CD8-positive, alpha-beta memory T cell (primary cell): ENCODE results near the gene EIF4EBP3. TPM values are rescaled to one million over a fixed set of nuclear protein-coding genes. Genes with fewer than 3 reads are reported as not detected.
A peak's percentile ranks its signal among the peaks of the same experiment; 100 is the strongest.

ENCODE experiments used
- CTCF ChIA-PET: fragments of 350-600 bp; sonication (Branson Sonifier 250); formaldehyde crosslinking; loops from one replicate; lab custom pipeline; 2021; ENCODE audit warnings: antibody characterized with exemption; lab: Charles Lee
- POLR2A ChIA-PET: fragments of 350-600 bp; sonication (Branson Sonifier 250); formaldehyde crosslinking; loops from one replicate; lab custom pipeline; 2021; ENCODE audit warnings: antibody characterized with exemption; lab: Charles Lee
- DNase-seq, 5 donors: peaks; one replicate each; pipeline versions ENCODE4 v3.0.0 to v3.0.0-alpha.2; 2020 to 2022; ENCODE audit warnings: mixed read lengths in 1 of 5
- H3K27ac ChIP-seq: one replicate; pipeline ENCODE4 v1.7.0; 2013; ENCODE audit warnings: low read depth, mild to moderate bottlenecking, low read length, moderate library complexity
- H3K27me3 ChIP-seq: 2 replicates; pipeline ENCODE4 v1.7.0; 2013; ENCODE audit warnings: low read length, mild to moderate bottlenecking; ENCODE audit not compliant: insufficient read depth, poor library complexity, severe bottlenecking
- H3K36me3 ChIP-seq: 2 replicates; pipeline ENCODE4 v1.7.0; 2013; ENCODE audit warnings: mild to moderate bottlenecking, low read length, moderate library complexity; ENCODE audit not compliant: insufficient read depth
- H3K4me1 ChIP-seq: 2 replicates; pipeline ENCODE4 v1.7.0; 2013; ENCODE audit warnings: mild to moderate bottlenecking, low read length, moderate library complexity; ENCODE audit not compliant: insufficient read depth
- H3K4me3 ChIP-seq: 2 replicates; pipeline ENCODE4 v1.7.0; 2013; ENCODE audit warnings: mild to moderate bottlenecking, low read length
- H3K9me3 ChIP-seq: 2 replicates; pipeline ENCODE4 v1.7.0; 2013; ENCODE audit warnings: mild to moderate bottlenecking, low read length
- H3K27ac Mint-ChIP-seq, 8 donors: one replicate each; pipeline ENCODE4 v1.8.0; 2020 to 2021; ENCODE audit warnings: mixed read lengths in 8 of 8, mild to moderate bottlenecking in 6 of 8, inconsistent platforms in 3 of 8, moderate library complexity in 3 of 8
- H3K27me3 Mint-ChIP-seq, 2 donors: one replicate each; pipeline ENCODE4 v1.8.0; 2020 to 2021; ENCODE audit warnings: mixed read lengths in 2 of 2, mild to moderate bottlenecking in 1 of 2, moderate library complexity in 1 of 2
- H3K36me3 Mint-ChIP-seq, 3 donors: one replicate each; pipeline ENCODE4 v1.8.0; 2020 to 2021; ENCODE audit warnings: mixed read lengths in 3 of 3, inconsistent platforms in 1 of 3, mild to moderate bottlenecking in 1 of 3
- H3K4me1 Mint-ChIP-seq, 3 donors: one replicate each; pipeline ENCODE4 v1.8.0; 2020 to 2021; ENCODE audit warnings: mixed read lengths in 3 of 3, inconsistent platforms in 1 of 3, mild to moderate bottlenecking in 1 of 3
- H3K4me3 Mint-ChIP-seq, 7 donors: one replicate each; pipeline ENCODE4 v1.8.0; 2020 to 2021; ENCODE audit warnings: mixed read lengths in 7 of 7, mild to moderate bottlenecking in 6 of 7, moderate library complexity in 4 of 7, inconsistent platforms in 2 of 7
- H3K9me3 Mint-ChIP-seq, 5 donors: one replicate each; pipeline ENCODE4 v1.8.0; 2020 to 2022; ENCODE audit warnings: mixed read lengths in 5 of 5, mild to moderate bottlenecking in 3 of 5, moderate library complexity in 2 of 5, inconsistent platforms in 1 of 5
- polyA plus RNA-seq: library from polyadenylated mRNA; unstranded; fragments of 300-500 nt; fragmentation: Illumina TruSeq; gene quantifications from one replicate; pipeline ENCODE4 v1.2.3, GENCODE V29; 2021
- total RNA-seq, 2 experiments: library from RNA; stranded (reverse); gene quantifications; one replicate each; pipeline ENCODE4 v1.2.3, GENCODE V29; 2021

The EIF4EBP3 gene
- total and polyA plus RNA-seq, 3 experiments from 2014 or later = 11.1 to 22.2 (median 11.9) TPM

DNA sequence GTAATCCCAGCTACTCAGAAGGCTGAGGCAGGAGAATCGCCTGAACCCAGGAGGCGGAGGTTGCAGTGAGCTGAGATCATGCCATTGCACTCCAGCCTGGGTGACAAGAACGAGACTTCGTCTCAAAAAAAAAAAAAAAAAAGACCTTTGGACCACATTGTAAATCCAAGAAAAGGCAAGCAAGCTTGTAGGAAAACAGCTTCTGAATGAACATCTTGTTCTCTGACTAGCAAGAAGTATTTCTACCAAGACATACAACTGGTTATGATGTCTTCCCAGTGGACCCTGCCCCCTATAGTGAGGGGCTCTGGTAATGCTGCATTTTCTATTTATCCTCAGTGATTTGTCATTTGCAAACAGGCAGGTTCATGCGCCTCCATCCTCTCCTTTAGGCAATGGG is 4.5 kb upstream of the EIF4EBP3 start:
- Histone ChIP-seq H3K27ac (no peak overlapping the region), H3K36me3 (peaks cover 31% of the 10 kb centered on the region), H3K9me3 (no peaks in the 10 kb centered on the region), H3K4me1 (peaks cover 10% of the 10 kb centered on the region), H3K27me3 (no peaks in the 10 kb centered on the region), H3K4me3 (no peak overlapping the region)
- CTCF ChIA-PET = no interaction called here
- Mint-ChIP-seq H3K4me1 (peaks cover 7 to 14% (median 10%) of the 10 kb centered on the region in 3 donors), H3K36me3 (peaks cover 0 to 62% (median 22%) of the 10 kb centered on the region in 3 donors), H3K9me3 (no peaks in the 10 kb centered on the region), H3K4me3 (no peak overlapping the region), H3K27ac (peak overlapping the region in 2 of 8 donors; percentile 11 to 19), H3K27me3 (no peaks in the 10 kb centered on the region)
- POLR2A ChIA-PET = no interaction called here
- no peak for DNase-seq

DNA sequence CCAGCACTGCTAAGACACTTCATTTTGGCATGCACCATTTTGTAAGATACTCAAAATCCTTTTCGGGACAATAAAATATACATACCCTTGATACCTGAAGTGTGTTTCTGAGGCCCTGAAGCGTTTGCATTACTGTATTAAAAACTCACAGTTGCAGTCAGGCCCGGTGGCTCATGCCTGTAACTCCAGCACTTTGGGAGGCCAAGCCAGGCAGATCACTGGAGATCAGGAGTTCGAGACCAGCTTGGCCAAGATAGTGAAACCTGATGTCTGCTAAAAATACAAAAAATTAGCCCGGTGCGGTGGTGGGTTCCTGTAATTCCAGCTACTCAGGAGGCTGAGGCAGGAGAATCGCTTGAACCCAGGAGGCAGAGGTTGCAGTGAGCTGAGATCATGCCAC is 2.5 kb upstream of the EIF4EBP3 start:
- no peak overlapping the region for H3K4me3 Mint-ChIP-seq
- no peaks in the 10 kb centered on the region for H3K27me3 Mint-ChIP-seq
- peaks cover 13% of the 10 kb centered on the region for H3K36me3 ChIP-seq

DNA sequence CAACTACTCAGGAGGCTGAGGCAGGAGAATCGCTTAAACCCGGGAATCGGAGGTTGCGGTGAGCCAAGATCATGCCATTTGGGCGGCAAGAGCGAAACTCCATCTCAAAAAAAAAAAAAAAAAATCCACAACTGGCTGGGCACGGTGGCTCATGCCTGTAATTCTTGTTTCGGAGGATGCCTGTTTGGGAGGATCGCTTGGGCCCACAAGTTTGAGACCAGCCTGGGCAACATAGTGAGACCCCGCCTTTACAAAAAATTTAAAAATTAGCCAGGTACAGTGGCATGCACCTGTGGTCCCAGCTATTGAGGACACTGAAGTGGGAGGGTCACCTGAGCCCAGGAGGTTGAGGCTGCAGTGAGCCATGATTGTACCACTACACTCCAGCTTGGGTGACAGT is 1.9 kb upstream of the EIF4EBP3 start:
- CTCF ChIA-PET = interaction anchor here (1.5 kb wide), 1 partner anchor 102 kb away, joined by 3 read pairs; the partner anchor contains the start of genes IK and NDUFA2
- Histone ChIP-seq H3K27me3 (no peaks in the 10 kb centered on the region), H3K4me3 (no peak overlapping the region), H3K9me3 (no peaks in the 10 kb centered on the region), H3K4me1 (peaks cover 32% of the 10 kb centered on the region), H3K27ac (no peak overlapping the region), H3K36me3 (peaks cover 12% of the 10 kb centered on the region)
- Mint-ChIP-seq H3K36me3 (peaks cover 0 to 57% (median 16%) of the 10 kb centered on the region in 3 donors), H3K27me3 (no peaks in the 10 kb centered on the region), H3K4me1 (peaks cover 21 to 34% (median 33%) of the 10 kb centered on the region in 3 donors), H3K27ac (peak overlapping the region in 6 of 8 donors; percentile 27 to 95 (median 92)), H3K4me3 (peak overlapping the region in 1 of 7 donors; percentile 60), H3K9me3 (no peaks in the 10 kb centered on the region)
- no peak for DNase-seq
- POLR2A ChIA-PET = no interaction called here

More for the DNA sequence above, 2.5 kb upstream of the EIF4EBP3 start:
- ChIA-PET CTCF (interaction anchor here (1.5 kb wide), 1 partner anchor 102 kb away, joined by 3 read pairs; the partner anchor contains the start of genes IK and NDUFA2), POLR2A (no interaction called here)
- Mint-ChIP-seq H3K27ac (peak overlapping the region in 3 of 8 donors; percentile 15 to 95 (median 45)), H3K36me3 (peaks cover 0 to 57% (median 17%) of the 10 kb centered on the region in 3 donors), H3K9me3 (no peaks in the 10 kb centered on the region), H3K4me1 (peaks cover 21 to 33% (median 30%) of the 10 kb centered on the region in 3 donors)
- Histone ChIP-seq H3K27me3 (no peaks in the 10 kb centered on the region), H3K4me3 (no peak overlapping the region), H3K4me1 (peaks cover 30% of the 10 kb centered on the region), H3K9me3 (no peaks in the 10 kb centered on the region), H3K27ac (no peak overlapping the region)
- no peak for DNase-seq

DNA sequence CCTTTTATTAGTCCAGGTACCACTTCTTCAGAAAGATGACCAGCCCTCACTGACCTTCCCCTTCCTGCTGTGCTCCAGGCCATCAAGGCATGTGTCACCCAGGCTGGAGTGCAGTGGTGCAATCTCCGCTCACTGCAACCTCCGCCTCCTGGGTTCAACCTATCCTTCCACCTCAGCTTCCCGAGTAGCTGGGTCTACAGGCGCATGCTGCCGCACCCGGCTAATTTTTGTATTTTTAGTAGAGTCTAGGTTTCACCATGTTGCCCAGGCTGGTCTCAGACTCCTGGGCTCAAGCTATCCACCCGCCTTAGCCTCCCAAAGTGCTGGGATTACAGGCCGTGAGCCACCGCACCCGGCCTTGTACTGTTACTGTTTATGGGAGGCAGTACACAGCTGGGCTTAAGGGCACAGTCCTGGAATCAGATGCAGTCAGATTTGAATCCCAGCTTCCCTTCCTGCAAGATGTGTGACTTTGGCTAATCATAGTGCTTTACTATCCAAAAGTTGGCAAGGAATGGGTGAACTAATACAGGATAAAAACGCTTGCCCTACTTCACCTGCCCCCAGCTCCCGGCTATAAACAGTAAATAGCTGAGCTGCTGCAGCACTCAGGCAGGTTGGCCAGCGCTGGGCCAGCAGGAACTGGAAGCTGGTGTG is 483 bp upstream of the EIF4EBP3 start:
- POLR2A ChIA-PET = interaction anchor here (0.5 to 3.1 kb wide), 8 partner anchors 10 to 145 kb away, joined by 3 to 29 read pairs (median 9); partner anchors contain the start of genes ANKHD1, APBB3, CD14 and IK
- Mint-ChIP-seq H3K27ac (peak overlapping the region; percentile 87 to 95 (median 94)), H3K36me3 (peaks cover 0 to 58% (median 15%) of the 10 kb centered on the region in 3 donors), H3K4me1 (peaks cover 21 to 38% (median 33%) of the 10 kb centered on the region in 3 donors), H3K4me3 (peak overlapping the region; percentile 80 to 88 (median 84)), H3K27me3 (no peaks in the 10 kb centered on the region), H3K9me3 (no peaks in the 10 kb centered on the region)
- CTCF ChIA-PET = interaction anchor here (1.0 to 3.6 kb wide), 20 partner anchors 9 to 173 kb away, joined by 3 to 34 read pairs (median 6); partner anchors contain the start of genes ANKHD1, CD14, HARS1 and HARS2
- DNase-seq = no peak
- Histone ChIP-seq H3K9me3 (no peaks in the 10 kb centered on the region), H3K4me3 (peak overlapping the region; percentile 70), H3K27me3 (no peaks in the 10 kb centered on the region), H3K4me1 (peaks cover 32% of the 10 kb centered on the region), H3K36me3 (peaks cover 10% of the 10 kb centered on the region), H3K27ac (peak overlapping the region; percentile 66)

DNA sequence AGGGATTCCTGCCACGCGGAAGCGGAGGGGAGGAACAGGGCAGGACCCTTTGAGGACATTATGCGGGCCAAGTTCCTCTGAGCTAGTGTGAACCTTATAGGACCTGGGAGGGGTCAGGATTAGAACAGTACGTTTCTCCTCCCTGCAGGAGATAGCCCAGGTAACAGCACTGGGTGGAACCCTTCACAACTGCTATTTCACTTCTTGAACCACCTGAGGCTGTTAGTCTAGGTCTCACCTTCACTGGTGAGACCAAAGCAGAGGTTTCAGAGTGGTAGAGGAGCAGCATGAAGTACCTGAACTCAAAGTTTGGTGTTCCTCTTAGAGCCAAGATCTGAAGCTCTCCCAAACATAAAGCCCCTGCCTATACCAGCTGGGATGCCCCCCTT is 832 bp downstream of the EIF4EBP3 start:
- H3K27ac Mint-ChIP-seq = peak overlapping the region; percentile 87 to 95 (median 94)
- POLR2A ChIA-PET = interaction anchor here (0.8 to 3.1 kb wide), 5 partner anchors 9 to 147 kb away, joined by 3 to 29 read pairs (median 12); partner anchors contain the start of genes ANKHD1, APBB3, SLC35A4 and SRA1
- CTCF ChIA-PET = interaction anchor here (0.9 to 3.6 kb wide), 16 partner anchors 10 to 172 kb away, joined by 3 to 34 read pairs (median 6); partner anchors contain the start of genes ANKHD1, CD14, SRA1 and TMCO6
- no peaks in the 10 kb centered on the region for H3K27me3 Mint-ChIP-seq
- H3K27me3 ChIP-seq = no peaks in the 10 kb centered on the region
- peaks cover 32% of the 10 kb centered on the region for H3K4me1 ChIP-seq
- peaks cover 0 to 57% (median 15%) of the 10 kb centered on the region in 3 donors for H3K36me3 Mint-ChIP-seq
- H3K4me3 ChIP-seq = peak overlapping the region; percentile 70
- H3K9me3 Mint-ChIP-seq = no peaks in the 10 kb centered on the region
- H3K27ac ChIP-seq = peak overlapping the region; percentile 66
- H3K4me1 Mint-ChIP-seq = peaks cover 27 to 45% (median 39%) of the 10 kb centered on the region in 3 donors
- H3K36me3 ChIP-seq = peaks cover 11% of the 10 kb centered on the region
- no peak for DNase-seq
- no peaks in the 10 kb centered on the region for H3K9me3 ChIP-seq
- peak overlapping the region; percentile 80 to 88 (median 84) for H3K4me3 Mint-ChIP-seq

DNA sequence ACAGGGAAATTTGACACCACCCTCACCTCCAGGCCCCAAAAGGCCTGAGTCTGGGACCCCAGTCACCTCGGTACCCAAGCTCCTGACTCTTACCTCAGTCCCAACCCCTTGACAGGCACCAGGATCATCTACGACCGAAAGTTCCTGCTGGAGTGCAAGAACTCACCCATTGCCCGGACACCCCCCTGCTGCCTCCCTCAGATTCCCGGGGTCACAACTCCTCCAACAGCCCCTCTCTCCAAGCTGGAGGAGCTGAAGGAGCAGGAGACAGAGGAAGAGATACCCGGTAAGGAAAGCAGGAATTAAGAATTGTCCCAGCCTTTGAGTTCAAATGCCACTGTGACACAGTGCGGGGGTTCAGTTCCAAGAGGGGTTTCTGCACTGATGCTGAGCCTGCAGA is 1.3 kb downstream of the EIF4EBP3 start:
- Histone ChIP-seq H3K4me3 (no peak overlapping the region), H3K36me3 (peaks cover 11% of the 10 kb centered on the region), H3K9me3 (no peaks in the 10 kb centered on the region), H3K27me3 (no peaks in the 10 kb centered on the region), H3K4me1 (peaks cover 32% of the 10 kb centered on the region), H3K27ac (no peak overlapping the region)
- H3K4me3 Mint-ChIP-seq = peak overlapping the region in 6 of 7 donors; percentile 48 to 86 (median 68)
- ChIA-PET CTCF (interaction anchor here (1.2 to 3.6 kb wide), 9 partner anchors 10 to 171 kb away, joined by 5 to 34 read pairs (median 9); partner anchors contain the start of genes CD14, SRA1 and TMCO6), POLR2A (interaction anchor here (1.3 to 3.1 kb wide), 3 partner anchors 8 to 16 kb away, joined by 3 to 29 read pairs (median 12); partner anchors contain the start of genes APBB3, SLC35A4 and SRA1)
- no peak for DNase-seq
- H3K27me3 Mint-ChIP-seq = no peaks in the 10 kb centered on the region
- peaks cover 0 to 58% (median 15%) of the 10 kb centered on the region in 3 donors for H3K36me3 Mint-ChIP-seq
- H3K4me1 Mint-ChIP-seq = peaks cover 32 to 50% (median 44%) of the 10 kb centered on the region in 3 donors
- H3K27ac Mint-ChIP-seq = peak overlapping the region; percentile 87 to 95 (median 94)
- no peaks in the 10 kb centered on the region for H3K9me3 Mint-ChIP-seq

DNA sequence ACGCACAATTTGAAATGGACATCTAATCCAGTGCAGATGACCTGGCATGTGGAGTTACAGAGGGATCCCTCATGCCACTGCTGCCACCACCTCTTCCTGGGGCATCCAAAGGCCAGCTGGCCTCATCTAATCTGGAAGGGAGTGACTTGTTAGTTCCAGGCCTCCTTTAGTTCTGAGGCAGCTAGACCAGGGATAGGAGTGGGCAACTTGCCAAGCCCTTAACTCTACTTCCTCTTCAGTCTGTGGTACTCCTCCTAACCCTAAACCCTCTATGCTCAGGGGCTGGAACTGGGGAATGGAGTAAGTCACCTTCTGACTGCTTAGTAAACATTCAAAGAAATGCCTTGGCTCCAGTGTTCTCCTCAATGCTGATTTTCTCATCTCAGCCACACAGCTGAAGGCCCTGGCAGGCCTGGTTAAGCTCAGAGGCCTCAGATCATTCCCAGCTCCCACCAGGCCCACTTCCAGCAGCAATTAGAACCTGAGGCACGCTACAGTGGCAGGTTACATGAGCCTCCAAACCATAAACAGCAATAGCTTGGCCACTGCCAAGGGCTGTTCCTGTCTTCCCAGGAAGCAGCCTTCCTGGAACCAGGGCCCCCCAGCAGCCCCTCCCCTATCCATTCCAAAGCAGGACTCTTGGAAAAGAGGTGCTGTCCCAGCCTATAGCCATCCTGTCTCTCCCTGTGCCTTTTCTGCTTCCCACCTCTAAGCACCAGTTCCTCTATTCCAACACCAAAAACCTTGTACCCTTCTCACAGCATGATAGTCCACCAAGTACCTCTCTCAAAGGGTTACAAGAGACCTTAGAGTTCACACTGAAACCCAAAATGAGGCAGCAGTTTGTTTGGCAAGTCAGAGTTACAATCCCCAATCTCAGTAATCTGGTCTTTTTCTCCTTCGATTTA is 2.0 kb downstream of the EIF4EBP3 start:
- H3K27me3 ChIP-seq = no peaks in the 10 kb centered on the region
- Mint-ChIP-seq H3K27me3 (no peaks in the 10 kb centered on the region), H3K36me3 (peaks cover 0 to 57% (median 9%) of the 10 kb centered on the region in 3 donors), H3K4me1 (peaks cover 38 to 57% (median 51%) of the 10 kb centered on the region in 3 donors), H3K27ac (peak overlapping the region; percentile 68 to 95 (median 94)), H3K9me3 (no peaks in the 10 kb centered on the region), H3K4me3 (peak overlapping the region in 5 of 7 donors; percentile 52 to 80 (median 70))
- H3K4me3 ChIP-seq = no peak overlapping the region
- POLR2A ChIA-PET = interaction anchor here (1.3 to 3.1 kb wide), 4 partner anchors 8 to 97 kb away, joined by 3 to 29 read pairs (median 8); partner anchors contain the start of genes APBB3, NDUFA2, SLC35A4 and SRA1
- H3K27ac ChIP-seq = peak overlapping the region; percentile 19
- peaks cover 11% of the 10 kb centered on the region for H3K36me3 ChIP-seq
- H3K9me3 ChIP-seq = no peaks in the 10 kb centered on the region
- CTCF ChIA-PET = interaction anchor here (2.3 to 3.6 kb wide), 3 partner anchors 9 to 93 kb away, joined by 9 to 34 read pairs (median 10); partner anchors contain the start of gene SRA1
- no peak for DNase-seq
- peaks cover 38% of the 10 kb centered on the region for H3K4me1 ChIP-seq
